ENCODE results near the gene ZSWIM1. TPM values are rescaled to one million over a fixed set of nuclear protein-coding genes. Genes with fewer than 3 reads are reported as not detected.

Gene ZSWIM1
- total RNA-seq, 1 experiment from 2014 or later: 13.4 TPM

GRCh38 chr20:45918779-45919537 is 37.9 kb downstream of the ZSWIM1 start:
- no peak for TF ChIP-seq TCF7L2 (IDR thresholded peaks at IDR 0.05; ENCODE audit: low read depth, low read length)
- TF ChIP-seq, protein P1, sequence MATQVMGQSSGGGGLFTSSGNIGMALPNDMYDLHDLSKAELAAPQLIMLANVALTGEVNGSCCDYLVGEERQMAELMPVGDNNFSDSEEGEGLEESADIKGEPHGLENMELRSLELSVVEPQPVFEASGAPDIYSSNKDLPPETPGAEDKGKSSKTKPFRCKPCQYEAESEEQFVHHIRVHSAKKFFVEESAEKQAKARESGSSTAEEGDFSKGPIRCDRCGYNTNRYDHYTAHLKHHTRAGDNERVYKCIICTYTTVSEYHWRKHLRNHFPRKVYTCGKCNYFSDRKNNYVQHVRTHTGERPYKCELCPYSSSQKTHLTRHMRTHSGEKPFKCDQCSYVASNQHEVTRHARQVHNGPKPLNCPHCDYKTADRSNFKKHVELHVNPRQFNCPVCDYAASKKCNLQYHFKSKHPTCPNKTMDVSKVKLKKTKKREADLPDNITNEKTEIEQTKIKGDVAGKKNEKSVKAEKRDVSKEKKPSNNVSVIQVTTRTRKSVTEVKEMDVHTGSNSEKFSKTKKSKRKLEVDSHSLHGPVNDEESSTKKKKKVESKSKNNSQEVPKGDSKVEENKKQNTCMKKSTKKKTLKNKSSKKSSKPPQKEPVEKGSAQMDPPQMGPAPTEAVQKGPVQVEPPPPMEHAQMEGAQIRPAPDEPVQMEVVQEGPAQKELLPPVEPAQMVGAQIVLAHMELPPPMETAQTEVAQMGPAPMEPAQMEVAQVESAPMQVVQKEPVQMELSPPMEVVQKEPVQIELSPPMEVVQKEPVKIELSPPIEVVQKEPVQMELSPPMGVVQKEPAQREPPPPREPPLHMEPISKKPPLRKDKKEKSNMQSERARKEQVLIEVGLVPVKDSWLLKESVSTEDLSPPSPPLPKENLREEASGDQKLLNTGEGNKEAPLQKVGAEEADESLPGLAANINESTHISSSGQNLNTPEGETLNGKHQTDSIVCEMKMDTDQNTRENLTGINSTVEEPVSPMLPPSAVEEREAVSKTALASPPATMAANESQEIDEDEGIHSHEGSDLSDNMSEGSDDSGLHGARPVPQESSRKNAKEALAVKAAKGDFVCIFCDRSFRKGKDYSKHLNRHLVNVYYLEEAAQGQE (IDR thresholded peaks at IDR 0.05; ENCODE audit: insufficient read depth in 1 of 2, low read depth in 2 of 2, low read length in 1 of 2): no peak
- no peak for TF ChIP-seq SIN3A (IDR thresholded peaks at IDR 0.05; ENCODE audit: borderline replicate concordance, insufficient read depth, low read depth, low read length)
- no peak for TF ChIP-seq POLR2AphosphoS5 (IDR thresholded peaks at IDR 0.05; ENCODE audit: low read depth, low read length)
- no peak for TF ChIP-seq CTCF (IDR thresholded peaks at IDR 0.05)
- DNase-seq (ENCODE audit: low read depth, low spot score) (no peak), ATAC-seq (no peak)
- intact Hi-C loops (cut with micrococcal nuclease; ENCODE audit: unreplicated experiment) (no loop called here), in situ Hi-C loops (cut with HindIII; ENCODE audit: low pct_unique_long_range_greater_than_20kb, low sequenced_read_pairs) (no loop called here)
- Histone ChIP-seq H3K4me1 (ENCODE audit: control insufficient read depth, insufficient read depth, low read length) (no peaks in the 10 kb centered on the region), H3K9me3 (ENCODE audit: control insufficient read depth, insufficient read depth, low read depth, low read length) (no peaks in the 10 kb centered on the region), H3K27ac (ENCODE audit: low read length) (no peak overlapping the region), H3K36me3 (ENCODE audit: control insufficient read depth, insufficient read depth, low read length) (no peaks in the 10 kb centered on the region), H3K27me3 (ENCODE audit: control insufficient read depth, insufficient read depth, low read length) (no peaks in the 10 kb centered on the region), H3K4me3 (ENCODE audit: low read depth in 2 of 2, low read length in 2 of 2) (no peak overlapping the region)
- CTCF ChIA-PET: no interaction called here
- POLR2A ChIA-PET: interaction anchor here (0.8 kb wide), 1 partner anchor 18 kb away, joined by 3 read pairs; no protein-coding TSS in a partner anchor
- BruUV-seq (replicated peaks): no TSS peak

DNA sequence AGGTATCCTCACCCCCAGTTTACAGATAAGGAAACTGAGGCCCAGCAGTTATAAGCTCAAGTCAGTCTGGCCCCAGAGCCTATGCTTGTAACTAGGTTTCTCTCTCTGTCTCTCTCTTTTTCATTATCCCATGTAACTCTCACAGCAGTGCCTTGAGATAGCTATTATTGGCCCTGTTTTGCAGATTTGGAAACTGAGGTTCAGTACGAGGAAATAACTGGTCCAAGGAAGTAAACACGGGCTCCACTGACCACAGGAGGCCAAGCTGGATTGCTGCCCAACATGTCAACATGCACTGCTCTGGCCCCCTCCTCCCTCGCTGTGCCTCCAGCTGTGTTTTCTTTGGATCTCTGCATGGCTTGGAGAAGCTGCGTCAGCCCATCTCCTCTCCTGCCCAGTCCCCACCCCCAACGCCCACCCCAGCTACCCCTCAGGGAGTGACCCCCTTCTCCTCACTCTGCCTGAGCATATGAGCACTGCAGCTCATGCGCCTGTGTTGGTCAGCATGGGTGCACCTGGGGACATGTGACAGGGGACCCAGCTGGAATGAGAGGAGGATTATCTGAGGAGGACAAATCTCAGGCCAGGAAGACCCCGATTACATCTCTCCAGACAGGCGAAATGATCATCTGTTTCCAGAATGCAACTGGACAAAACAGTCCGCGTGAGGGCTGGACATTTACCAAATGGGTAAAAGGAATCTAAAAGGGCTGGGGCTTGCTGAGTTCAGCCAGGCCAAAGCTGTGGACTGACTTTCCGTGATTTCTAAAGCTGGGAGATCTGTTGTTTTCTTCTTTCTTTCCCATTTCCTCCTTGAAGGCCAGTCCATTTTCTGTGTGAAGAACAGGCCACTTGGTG is 38.7 kb downstream of the ZSWIM1 start:
- DNase-seq (ENCODE audit: low read depth, low spot score) (no peak), ATAC-seq (no peak)
- no peaks in the 10 kb centered on the region for H3K4me1 ChIP-seq (ENCODE audit: control insufficient read depth, insufficient read depth, low read length)
- intact Hi-C loops (cut with micrococcal nuclease; ENCODE audit: unreplicated experiment) (no loop called here), in situ Hi-C loops (cut with HindIII; ENCODE audit: low pct_unique_long_range_greater_than_20kb, low sequenced_read_pairs) (no loop called here)
- H3K27ac ChIP-seq (ENCODE audit: low read length): no peak overlapping the region
- no TSS peak for BruUV-seq (replicated peaks)
- CTCF ChIA-PET: no interaction called here
- TF ChIP-seq SIN3A (IDR thresholded peaks at IDR 0.05; ENCODE audit: borderline replicate concordance, insufficient read depth, low read depth, low read length) (no peak), POLR2AphosphoS5 (IDR thresholded peaks at IDR 0.05; ENCODE audit: low read depth, low read length) (no peak), TCF7L2 (IDR thresholded peaks at IDR 0.05; ENCODE audit: low read depth, low read length) (no peak), CTCF (IDR thresholded peaks at IDR 0.05) (no peak)
- TF ChIP-seq, protein P1 (IDR thresholded peaks at IDR 0.05; ENCODE audit: insufficient read depth in 1 of 2, low read depth in 2 of 2, low read length in 1 of 2): no peak
- POLR2A ChIA-PET: interaction anchor here (0.6 kb wide), 1 partner anchor 50 kb away, joined by 8 read pairs; no protein-coding TSS in a partner anchor
- no peak overlapping the region for H3K4me3 ChIP-seq (ENCODE audit: low read depth in 2 of 2, low read length in 2 of 2)
- no peaks in the 10 kb centered on the region for H3K27me3 ChIP-seq (ENCODE audit: control insufficient read depth, insufficient read depth, low read length)
- H3K36me3 ChIP-seq (ENCODE audit: control insufficient read depth, insufficient read depth, low read length): no peaks in the 10 kb centered on the region
- H3K9me3 ChIP-seq (ENCODE audit: control insufficient read depth, insufficient read depth, low read depth, low read length): no peaks in the 10 kb centered on the region

Measured in Panc1 (cell line).